GM19025 (cell line): Measurements from ENCODE around the gene TIPIN.
A peak's percentile ranks its signal among the peaks of the same experiment; 100 is the strongest.
"Not testable (repeated sequence)": the region's sequence is repeated elsewhere in the genome, so short reads cannot be mapped to it uniquely, and the experiment has no call there.

Source experiments
- ATAC-seq: cut with Tn5 transposase; IDR thresholded peaks from one replicate; pipeline ENCODE4 v1.9.1; 2021; ENCODE audit warnings: mild to moderate bottlenecking, low read depth, moderate library complexity; ENCODE audit not compliant: unreplicated experiment

The TIPIN gene

DNA sequence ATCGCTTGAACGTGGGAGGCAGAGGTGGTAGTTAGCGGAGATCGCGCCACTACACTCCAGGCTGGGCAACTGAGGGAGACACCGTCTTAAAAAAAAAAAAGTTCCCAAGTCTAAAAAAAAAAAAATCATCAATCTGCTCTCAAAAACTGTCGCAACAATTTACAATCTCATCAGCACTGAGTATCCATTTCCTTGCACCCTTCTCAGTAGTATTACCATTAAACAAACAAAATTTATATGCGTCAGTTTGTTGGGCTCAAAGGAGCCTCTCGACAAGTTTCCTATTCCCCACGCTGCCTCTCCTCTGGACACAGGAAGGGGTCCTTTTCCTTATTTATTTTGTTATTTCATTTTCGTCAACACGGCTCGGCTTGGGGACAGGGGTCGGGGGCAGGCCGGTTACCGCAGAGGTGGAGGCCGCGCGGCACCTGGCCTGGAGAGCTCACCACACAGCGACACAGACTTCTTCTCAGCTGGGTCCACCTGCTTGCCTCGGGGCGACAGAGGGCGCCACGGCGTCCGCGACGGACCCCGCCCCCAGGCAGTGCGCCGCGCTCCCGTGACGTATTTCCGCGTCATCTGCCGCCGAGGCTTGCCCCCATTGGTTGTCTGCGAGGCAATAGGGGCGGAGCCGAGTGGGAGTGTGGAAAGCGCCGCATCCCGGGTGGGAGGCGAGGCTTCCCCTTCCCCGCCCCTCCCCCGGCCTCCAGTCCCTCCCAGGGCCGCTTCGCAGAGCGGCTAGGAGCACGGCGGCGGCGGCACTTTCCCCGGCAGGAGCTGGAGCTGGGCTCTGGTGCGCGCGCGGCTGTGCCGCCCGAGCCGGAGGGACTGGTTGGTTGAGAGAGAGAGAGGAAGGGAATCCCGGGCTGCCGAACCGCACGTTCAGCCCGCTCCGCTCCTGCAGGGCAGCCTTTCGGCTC is 30.0 kb upstream of the TIPIN start, which contains the start of gene MAP2K1:
TSS of gene MAP2K1 (plus strand) at position 709 of the 920 bp plus-strand sequence. CDS start 436 bp downstream, outside the sequence.
- ATAC-seq, result peak; percentile 70

GRCh38 chr15:66381376-66381775 is 24.9 kb upstream of the TIPIN start:
- not testable (repeated sequence) for ATAC-seq

GRCh38 chr15:66378814-66379430 is 22.4 kb upstream of the TIPIN start:
- ATAC-seq, result no peak

GRCh38 chr15:66374179-66374578 is 17.7 kb upstream of the TIPIN start:
- ATAC-seq, result no peak

DNA sequence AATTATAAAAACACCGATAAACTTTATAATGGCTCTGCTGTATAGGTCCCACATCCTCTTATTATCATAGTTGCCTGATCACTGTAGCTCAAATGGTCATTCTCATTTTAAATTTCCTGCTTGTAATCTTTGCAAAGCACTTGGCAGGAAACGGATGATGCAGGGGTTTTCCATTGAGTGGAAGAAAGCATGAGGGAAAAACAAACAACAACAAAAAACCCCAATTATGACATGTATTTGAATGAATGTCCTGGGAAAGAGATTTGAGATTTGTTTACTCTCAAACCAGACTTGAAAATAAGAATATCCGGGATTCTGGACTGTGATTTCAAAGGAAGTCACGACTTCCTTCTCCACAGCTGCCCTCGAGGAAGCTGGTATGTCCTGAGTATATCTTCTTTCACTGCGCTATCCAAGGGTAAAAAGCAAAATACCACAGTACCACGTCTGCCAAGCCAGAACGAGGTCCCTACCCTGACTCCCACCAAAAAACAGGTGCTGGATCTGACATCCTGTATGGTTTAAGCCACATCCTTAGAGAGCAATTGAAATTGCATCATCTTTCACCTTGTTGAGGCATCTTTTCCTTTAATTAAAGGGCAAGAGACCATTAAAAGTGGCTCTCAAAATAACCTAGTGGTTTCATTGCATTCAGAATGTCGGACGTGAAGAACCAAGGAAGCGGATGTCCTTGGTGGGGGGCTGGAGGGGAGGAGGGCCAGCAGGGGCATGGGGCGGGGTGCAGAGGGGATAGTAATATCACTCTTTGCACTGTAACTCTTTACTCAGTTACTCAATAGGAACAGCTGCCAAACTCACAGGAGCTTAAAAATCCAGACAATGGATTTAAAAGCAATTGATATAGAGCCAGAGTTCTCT is 13.5 kb upstream of the TIPIN start:
- no peak for ATAC-seq

GRCh38 chr15:66364944-66365528 is 8.6 kb upstream of the TIPIN start:
- no peak for ATAC-seq

DNA sequence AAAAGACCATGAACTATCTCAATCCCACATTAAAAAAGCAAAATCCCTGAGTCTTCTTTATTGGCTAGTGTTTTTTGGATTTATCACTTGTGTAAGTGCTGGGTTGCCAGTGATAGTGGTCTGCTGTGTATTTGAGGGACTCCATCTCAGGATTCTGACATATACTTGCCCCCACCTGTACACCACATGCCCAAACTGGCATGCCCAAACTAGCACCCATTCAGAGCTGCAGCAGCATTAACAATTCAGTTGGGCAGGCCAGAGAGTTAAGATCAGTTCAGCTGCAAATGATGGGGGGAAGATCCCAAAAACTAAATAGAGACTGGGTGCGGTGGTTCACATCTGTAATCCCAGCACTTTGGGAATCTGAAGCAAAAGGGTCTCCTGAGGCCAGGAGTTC is 6.3 kb upstream of the TIPIN start:
- no peak for ATAC-seq

DNA sequence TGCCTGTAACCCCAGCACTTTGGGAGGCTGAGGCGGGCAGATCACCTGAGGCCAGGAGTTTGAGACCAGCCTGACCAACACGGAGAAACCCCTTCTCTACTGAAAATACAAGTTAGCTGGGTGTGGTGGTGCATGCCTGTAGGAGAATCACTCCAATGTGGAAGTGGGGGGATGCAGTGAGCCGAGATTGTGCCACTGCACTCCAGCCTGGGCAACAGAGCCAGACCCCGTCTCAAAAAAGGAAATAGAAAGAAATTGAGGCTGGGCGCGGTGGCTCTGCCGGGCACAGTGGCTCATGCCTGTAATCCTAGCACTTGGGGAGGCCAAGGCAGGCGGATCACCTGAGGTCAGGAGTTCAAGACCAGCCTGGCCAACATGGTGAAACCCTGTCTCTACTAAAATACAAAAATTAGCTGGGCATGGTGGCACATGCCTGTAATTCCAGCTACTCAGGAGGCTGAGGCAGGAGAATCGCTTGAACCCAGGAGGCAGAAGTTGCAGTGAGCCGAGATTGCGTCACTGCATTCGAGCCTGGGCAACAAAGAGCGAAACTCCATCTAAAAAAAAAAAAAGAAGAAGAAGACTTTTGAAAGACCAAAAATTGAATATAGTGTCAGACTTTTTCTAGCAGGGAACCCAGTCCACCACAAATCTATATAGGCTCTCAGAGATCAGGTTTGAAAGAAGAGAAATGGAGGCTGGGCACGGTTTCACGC is 5.4 kb upstream of the TIPIN start:
- ATAC-seq, result not testable (repeated sequence)

- no peak for ATAC-seq
These were observed 3.3 kb upstream of the TIPIN start for GRCh38 chr15:66359740-66360139.

- no peak for ATAC-seq
These were observed 467 bp downstream of the TIPIN start for GRCh38 chr15:66356077-66356358.

DNA sequence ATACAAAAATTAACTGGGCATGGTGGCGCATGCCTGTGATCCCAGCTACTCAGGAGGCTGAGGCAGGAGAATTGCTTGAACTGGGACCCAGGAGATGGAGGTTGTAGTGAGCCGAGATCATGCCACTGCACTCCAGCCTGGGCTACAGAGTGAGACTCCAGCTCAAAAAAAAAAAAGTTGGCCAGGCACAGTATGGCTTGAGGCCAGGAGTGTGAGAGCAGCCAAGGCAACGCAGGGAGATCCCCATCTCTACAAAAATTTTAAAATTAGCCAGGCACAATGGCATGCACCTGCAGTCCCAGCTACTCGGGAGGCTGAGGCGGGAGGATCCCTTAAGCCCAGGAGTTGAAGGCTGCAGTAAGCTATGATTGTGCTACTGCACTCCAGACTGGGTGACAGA is 8.0 kb downstream of the TIPIN start:
- ATAC-seq, result not testable (repeated sequence)

GRCh38 chr15:66328771-66329170 is 27.7 kb downstream of the TIPIN start:
- no peak for ATAC-seq

GRCh38 chr15:66327736-66328135 is 28.7 kb downstream of the TIPIN start:
- no peak for ATAC-seq

DNA sequence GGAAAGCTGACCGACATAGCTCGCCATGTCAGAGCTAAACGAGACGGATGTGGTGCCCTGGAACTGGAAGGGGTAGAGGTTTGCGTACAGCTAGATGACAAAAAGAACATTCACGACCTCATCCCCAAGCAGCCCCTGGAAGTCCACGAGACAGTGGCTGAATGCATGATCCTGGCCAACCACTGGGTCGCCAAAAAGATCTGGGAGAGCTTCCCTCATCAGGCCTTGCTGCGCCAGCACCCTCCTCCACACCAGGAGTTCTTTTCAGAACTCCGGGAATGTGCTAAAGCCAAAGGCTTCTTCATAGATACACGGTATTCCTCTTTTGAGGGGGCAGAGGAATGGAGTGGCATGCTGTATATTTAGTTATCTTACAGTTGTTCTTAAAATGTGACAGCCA is 30.4 kb downstream of the TIPIN start:
- ATAC-seq, result no peak

GRCh38 chr15:66323312-66323928 is 33.1 kb downstream of the TIPIN start:
- ATAC-seq, result no peak

DNA sequence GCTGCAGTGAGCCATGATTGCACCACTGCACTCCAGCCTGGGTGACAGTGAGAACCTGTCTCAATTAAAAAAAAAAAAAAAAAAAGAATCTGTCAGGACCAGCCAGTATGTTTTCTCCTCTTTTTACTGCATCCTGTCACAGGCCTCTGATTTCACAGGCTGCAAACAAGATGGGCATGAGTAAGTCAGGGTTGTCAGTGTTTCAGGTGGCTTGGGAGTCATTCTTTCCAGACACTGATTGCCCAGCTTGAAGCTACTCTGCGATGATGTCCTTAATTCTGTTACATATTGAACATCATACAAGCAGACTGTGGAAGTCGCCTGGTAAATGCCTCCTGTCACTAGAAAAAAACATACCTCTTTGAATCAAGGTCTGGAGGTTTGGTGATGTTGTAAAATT is 44.3 kb downstream of the TIPIN start:
- no peak for ATAC-seq

DNA sequence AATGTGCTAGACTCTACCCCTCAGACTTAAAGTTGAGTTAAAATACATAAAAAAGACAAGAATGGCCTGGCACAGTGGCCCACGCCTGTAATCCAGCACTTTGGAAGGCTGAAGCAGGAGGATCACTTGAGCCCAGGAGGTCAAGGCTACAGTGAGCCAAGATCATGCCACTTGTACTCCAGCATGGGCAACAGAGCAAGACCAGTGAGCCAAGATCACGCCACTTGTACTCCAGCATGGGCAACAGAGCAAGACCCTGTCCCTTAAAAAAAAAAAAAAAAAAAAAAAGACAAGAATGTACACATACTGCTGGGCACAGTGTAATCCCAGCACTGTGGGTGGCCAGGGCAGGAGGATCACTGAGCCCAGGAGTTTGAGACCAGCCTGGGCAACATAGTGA is 45.7 kb downstream of the TIPIN start:
- ATAC-seq, result no peak

DNA sequence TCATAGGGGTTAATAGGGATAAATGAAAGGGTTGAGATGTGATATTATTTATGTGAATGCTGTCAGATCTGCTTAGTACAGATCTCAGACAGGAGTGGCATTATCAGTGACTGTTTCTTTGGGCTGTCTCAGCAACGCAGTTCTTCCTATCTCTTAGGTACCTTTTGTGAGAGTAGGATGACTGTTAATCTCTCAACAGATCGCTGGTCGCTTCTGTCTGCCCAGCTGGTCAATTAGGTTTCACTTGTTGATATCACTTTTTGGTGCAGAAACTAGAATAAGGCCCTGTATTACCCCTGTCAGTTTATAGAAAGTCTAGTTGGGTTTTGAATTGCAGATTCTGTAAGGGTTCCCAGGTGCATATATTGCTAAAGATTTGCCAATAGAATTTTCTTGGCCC is 46.7 kb downstream of the TIPIN start:
- no peak for ATAC-seq

DNA sequence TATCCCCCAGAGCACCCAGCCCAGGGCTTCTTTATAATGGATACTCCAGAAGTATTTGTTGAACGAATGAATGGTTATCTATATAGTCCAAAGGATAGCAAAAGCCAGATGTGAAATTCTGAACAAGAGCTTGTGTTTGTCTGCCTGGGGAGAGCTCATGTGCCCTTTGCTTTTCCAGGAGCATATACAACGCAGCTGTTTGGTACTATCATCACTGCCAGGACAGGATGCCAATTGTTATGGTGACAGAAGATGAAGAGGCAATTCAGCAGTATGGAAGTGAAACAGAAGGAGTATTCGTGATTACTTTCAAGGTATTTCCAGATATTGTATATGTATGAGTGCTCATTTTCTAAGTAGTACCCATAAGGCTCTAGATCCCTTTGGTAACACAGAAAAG is 48.0 kb downstream of the TIPIN start:
- ATAC-seq, result no peak

- ATAC-seq, result no peak
These were observed 50.1 kb downstream of the TIPIN start for GRCh38 chr15:66306381-66306780.
